ENCODE measurements around the gene CGGBP1.

CGGBP1 gene

DNA sequence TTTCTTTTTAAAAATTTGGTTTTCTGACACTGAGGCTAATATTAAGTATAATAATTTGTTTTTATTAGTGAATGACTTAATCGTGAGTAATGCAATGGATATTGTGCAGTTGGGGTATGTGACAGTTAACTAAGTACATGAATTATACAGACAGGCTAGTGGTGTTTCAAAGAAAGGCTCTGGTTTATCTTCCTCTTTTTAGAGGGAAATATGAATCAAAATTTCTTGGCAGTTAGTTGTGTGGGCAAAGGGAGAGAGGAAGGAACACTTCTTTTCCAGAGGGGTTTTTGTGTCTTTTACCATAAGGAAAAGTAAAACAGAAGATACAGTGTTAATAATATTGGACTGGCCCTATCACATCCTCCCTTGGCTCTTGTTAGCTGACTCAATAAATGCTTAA lies 2.9 kb upstream of the CGGBP1 start:
- Histone ChIP-seq H3K27me3 (ENCODE audit: insufficient read depth, low read length, poor library complexity) (no peaks in the 10 kb centered on the region), H3K79me2 (ENCODE audit: control insufficient read depth, insufficient read depth, low read length) (peaks cover 35% of the 10 kb centered on the region)
- 100% methylated on average over 1 of the region's 1 CpG for WGBS (ENCODE audit: extremely low coverage, insufficient coverage, low lambda C conversion rate)

DNA sequence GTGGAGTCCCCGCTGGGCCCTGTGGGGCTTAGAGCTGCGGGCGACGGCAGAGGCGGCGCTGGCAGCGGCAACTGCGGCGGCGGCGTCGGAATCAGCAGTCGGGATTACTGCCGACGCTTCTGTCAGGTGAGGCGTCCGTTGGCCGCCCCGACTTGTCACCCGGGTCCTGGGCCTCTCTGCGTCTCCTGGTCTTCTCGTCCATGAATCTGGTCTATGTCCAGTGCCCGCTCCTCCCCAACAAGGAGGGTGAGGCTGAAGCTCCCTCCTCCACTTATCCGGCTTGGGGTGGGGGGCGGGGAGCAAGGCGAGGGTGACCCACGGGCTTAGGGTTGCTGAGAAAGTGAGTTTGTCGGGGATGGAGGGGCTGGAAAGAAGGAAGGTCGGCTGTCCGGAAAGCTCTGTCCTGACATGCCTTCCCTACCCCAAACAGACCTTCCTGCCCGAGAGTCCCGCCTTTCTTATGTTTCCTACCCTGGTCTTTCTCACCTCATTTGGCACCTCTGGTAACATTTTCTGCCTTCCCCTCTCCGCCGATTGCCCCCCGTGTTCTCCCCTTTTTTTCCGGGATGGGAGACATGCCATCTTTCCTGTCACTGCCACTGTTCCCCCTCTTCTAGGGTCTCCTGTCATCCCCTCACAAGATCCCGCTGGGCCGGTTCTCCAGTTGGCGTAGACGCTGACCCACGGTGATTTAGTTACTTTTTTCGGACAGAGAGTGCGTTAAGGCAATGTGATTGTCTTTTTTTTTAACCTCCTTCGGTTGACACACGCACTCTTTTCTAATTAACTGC lies 770 bp upstream of the CGGBP1 start:
- H3K9ac ChIP-seq (ENCODE audit: low read length): peak overlapping the region; percentile 88
- peak overlapping the region; percentile 86 for H3K27ac ChIP-seq (ENCODE audit: low read depth, low read length)
- peak overlapping the region; percentile 8 for H3K23ac ChIP-seq (ENCODE audit: low read length)
- no CpG with 5 or more reads among the region's 45 CpGs for WGBS (ENCODE audit: extremely low coverage, insufficient coverage, low lambda C conversion rate)
- peaks cover 2% of the 10 kb centered on the region for H3K36me3 ChIP-seq (ENCODE audit: control insufficient read depth, insufficient read depth, low read length)
- H2BK15ac ChIP-seq (replicated peaks; ENCODE audit: low read depth): no peak overlapping the region
- H3K4ac ChIP-seq (ENCODE audit: low read depth, low read length): no peak overlapping the region
- H3K18ac ChIP-seq (ENCODE audit: low read length): peak overlapping the region; percentile 77
- no peaks in the 10 kb centered on the region for H3K27me3 ChIP-seq (ENCODE audit: insufficient read depth, low read length, poor library complexity)
- H2BK120ac ChIP-seq (ENCODE audit: low read depth, low read length): no peak overlapping the region
- DNase-seq: peak; percentile 54
- H4K8ac ChIP-seq (ENCODE audit: low read depth, low read length): no peak overlapping the region
- no peaks in the 10 kb centered on the region for H3K4me1 ChIP-seq (ENCODE audit: control insufficient read depth, low read depth, low read length)
- H3K4me2 ChIP-seq (ENCODE audit: low read length): peak overlapping the region; percentile 88
- no peak overlapping the region for H2AK5ac ChIP-seq (ENCODE audit: low read length)
- peak overlapping the region; percentile 46 for H2BK5ac ChIP-seq (ENCODE audit: low read length)
- H3K56ac ChIP-seq (ENCODE audit: low read length): peak overlapping the region; percentile 93
- H4K5ac ChIP-seq (ENCODE audit: low read length): no peak overlapping the region
- peak overlapping the region; percentile 94 for H3K4me3 ChIP-seq (ENCODE audit: low read length)
- H3K79me1 ChIP-seq (ENCODE audit: low read length): peaks cover 7% of the 10 kb centered on the region
- H3K79me2 ChIP-seq (ENCODE audit: control insufficient read depth, insufficient read depth, low read length): peaks cover 33% of the 10 kb centered on the region

More for the DNA sequence above, 2.9 kb upstream of the CGGBP1 start:
- H3K36me3 ChIP-seq (ENCODE audit: control insufficient read depth, insufficient read depth, low read length): no peaks in the 10 kb centered on the region
- H2AK5ac ChIP-seq (ENCODE audit: low read length): no peak overlapping the region
- H3K18ac ChIP-seq (ENCODE audit: low read length): no peak overlapping the region
- no peak overlapping the region for H4K8ac ChIP-seq (ENCODE audit: low read depth, low read length)
- no peak overlapping the region for H4K5ac ChIP-seq (ENCODE audit: low read length)
- no peak overlapping the region for H3K4me2 ChIP-seq (ENCODE audit: low read length)
- H3K4me1 ChIP-seq (ENCODE audit: control insufficient read depth, low read depth, low read length): no peaks in the 10 kb centered on the region
- no peak overlapping the region for H2BK5ac ChIP-seq (ENCODE audit: low read length)
- H2BK120ac ChIP-seq (ENCODE audit: low read depth, low read length): no peak overlapping the region
- peaks cover 6% of the 10 kb centered on the region for H3K79me1 ChIP-seq (ENCODE audit: low read length)
- no peak overlapping the region for H2BK15ac ChIP-seq (replicated peaks; ENCODE audit: low read depth)
- no peak overlapping the region for H3K56ac ChIP-seq (ENCODE audit: low read length)
- DNase-seq: no peak
- no peak overlapping the region for H3K27ac ChIP-seq (ENCODE audit: low read depth, low read length)
- H3K23ac ChIP-seq (ENCODE audit: low read length): no peak overlapping the region
- H3K4ac ChIP-seq (ENCODE audit: low read depth, low read length): no peak overlapping the region
- peak overlapping the region; percentile 23 for H3K9ac ChIP-seq (ENCODE audit: low read length)
- H3K4me3 ChIP-seq (ENCODE audit: low read length): no peak overlapping the region

DNA sequence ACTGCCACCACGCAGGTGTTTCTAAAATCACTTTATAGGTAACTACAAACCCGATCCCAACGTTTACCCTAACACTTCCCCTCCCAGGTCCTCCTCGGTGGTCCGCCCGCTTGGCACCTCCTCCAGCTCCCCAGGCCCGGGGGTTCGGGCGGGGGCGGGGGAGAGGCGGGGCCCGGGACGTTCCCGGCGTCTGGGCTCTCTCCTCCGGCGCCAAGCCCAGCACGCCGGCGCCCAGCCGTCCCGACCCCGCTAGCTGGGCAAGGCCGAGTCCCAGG lies 562 bp downstream of the CGGBP1 start:
- no peaks in the 10 kb centered on the region for H3K27me3 ChIP-seq (ENCODE audit: insufficient read depth, low read length, poor library complexity)
- H3K79me1 ChIP-seq (ENCODE audit: low read length): peaks cover 7% of the 10 kb centered on the region
- peak overlapping the region; percentile 70 for H3K4me3 ChIP-seq (ENCODE audit: low read length)
- H3K36me3 ChIP-seq (ENCODE audit: control insufficient read depth, insufficient read depth, low read length): peaks cover 2% of the 10 kb centered on the region
- H3K4me2 ChIP-seq (ENCODE audit: low read length): peak overlapping the region; percentile 51
- no peak overlapping the region for H4K5ac ChIP-seq (ENCODE audit: low read length)
- H3K4me1 ChIP-seq (ENCODE audit: control insufficient read depth, low read depth, low read length): no peaks in the 10 kb centered on the region
- H2BK5ac ChIP-seq (ENCODE audit: low read length): no peak overlapping the region
- peak overlapping the region; percentile 95 for H3K56ac ChIP-seq (ENCODE audit: low read length)
- H3K4ac ChIP-seq (ENCODE audit: low read depth, low read length): no peak overlapping the region
- H2AK5ac ChIP-seq (ENCODE audit: low read length): no peak overlapping the region
- no peak overlapping the region for H4K8ac ChIP-seq (ENCODE audit: low read depth, low read length)
- no CpG with 5 or more reads among the region's 24 CpGs for WGBS (ENCODE audit: extremely low coverage, insufficient coverage, low lambda C conversion rate)
- DNase-seq: no peak
- peak overlapping the region; percentile 89 for H3K27ac ChIP-seq (ENCODE audit: low read depth, low read length)
- H3K9ac ChIP-seq (ENCODE audit: low read length): peak overlapping the region; percentile 88
- peak overlapping the region; percentile 92 for H3K18ac ChIP-seq (ENCODE audit: low read length)
- no peak overlapping the region for H2BK120ac ChIP-seq (ENCODE audit: low read depth, low read length)
- H2BK15ac ChIP-seq (replicated peaks; ENCODE audit: low read depth): no peak overlapping the region
- no peak overlapping the region for H3K23ac ChIP-seq (ENCODE audit: low read length)
- H3K79me2 ChIP-seq (ENCODE audit: control insufficient read depth, insufficient read depth, low read length): peaks cover 27% of the 10 kb centered on the region

DNA sequence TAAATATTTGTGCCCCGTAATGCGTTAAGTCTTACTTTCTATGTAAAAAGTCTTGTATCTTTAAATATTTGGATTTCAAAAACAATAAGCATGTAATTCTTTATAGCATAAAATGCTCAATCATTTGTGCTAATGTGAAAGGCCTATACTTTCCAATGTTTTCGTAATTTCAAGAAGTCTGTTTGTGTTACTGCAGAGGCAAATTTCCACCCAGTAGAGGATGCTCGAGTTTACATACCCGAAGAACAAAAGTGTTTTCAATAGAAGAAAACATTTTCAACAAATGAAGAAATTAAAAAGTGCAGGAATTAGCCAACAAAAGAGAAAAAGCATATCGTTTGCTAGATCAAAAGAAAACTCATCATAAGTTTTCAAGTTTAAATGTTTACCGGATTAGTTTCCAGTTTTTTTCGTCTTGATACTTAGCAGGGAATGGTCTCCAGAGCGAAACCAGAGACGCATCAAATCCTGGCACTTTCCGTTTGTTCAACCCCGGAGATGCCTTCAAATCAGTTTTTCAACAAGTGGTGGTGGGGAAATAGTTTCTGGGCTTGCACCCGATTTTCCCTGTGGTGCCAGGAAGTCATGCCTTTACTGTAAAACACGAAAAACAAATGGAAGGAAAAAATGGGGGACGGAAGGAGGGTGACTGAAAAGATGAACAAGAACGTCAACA lies 1.0 kb downstream of the CGGBP1 start:
- H3K18ac ChIP-seq (ENCODE audit: low read length): peak overlapping the region; percentile 92
- no peak overlapping the region for H2AK5ac ChIP-seq (ENCODE audit: low read length)
- no peak overlapping the region for H4K5ac ChIP-seq (ENCODE audit: low read length)
- peak; percentile 36 for DNase-seq
- no peak overlapping the region for H2BK120ac ChIP-seq (ENCODE audit: low read depth, low read length)
- peak overlapping the region; percentile 51 for H3K4me2 ChIP-seq (ENCODE audit: low read length)
- peak overlapping the region; percentile 63 for H3K4me3 ChIP-seq (ENCODE audit: low read length)
- peaks cover 23% of the 10 kb centered on the region for H3K79me2 ChIP-seq (ENCODE audit: control insufficient read depth, insufficient read depth, low read length)
- H3K27ac ChIP-seq (ENCODE audit: low read depth, low read length): no peak overlapping the region
- H3K9ac ChIP-seq (ENCODE audit: low read length): peak overlapping the region; percentile 76
- H3K27me3 ChIP-seq (ENCODE audit: insufficient read depth, low read length, poor library complexity): no peaks in the 10 kb centered on the region
- no peaks in the 10 kb centered on the region for H3K4me1 ChIP-seq (ENCODE audit: control insufficient read depth, low read depth, low read length)
- no peak overlapping the region for H3K23ac ChIP-seq (ENCODE audit: low read length)
- WGBS (ENCODE audit: extremely low coverage, insufficient coverage, low lambda C conversion rate): no CpG with 5 or more reads among the region's 16 CpGs
- H3K36me3 ChIP-seq (ENCODE audit: control insufficient read depth, insufficient read depth, low read length): peaks cover 2% of the 10 kb centered on the region
- peaks cover 7% of the 10 kb centered on the region for H3K79me1 ChIP-seq (ENCODE audit: low read length)
- H3K4ac ChIP-seq (ENCODE audit: low read depth, low read length): peak overlapping the region; percentile 87
- H3K56ac ChIP-seq (ENCODE audit: low read length): peak overlapping the region; percentile 81
- no peak overlapping the region for H4K8ac ChIP-seq (ENCODE audit: low read depth, low read length)
- no peak overlapping the region for H2BK5ac ChIP-seq (ENCODE audit: low read length)
- H2BK15ac ChIP-seq (replicated peaks; ENCODE audit: low read depth): no peak overlapping the region

DNA sequence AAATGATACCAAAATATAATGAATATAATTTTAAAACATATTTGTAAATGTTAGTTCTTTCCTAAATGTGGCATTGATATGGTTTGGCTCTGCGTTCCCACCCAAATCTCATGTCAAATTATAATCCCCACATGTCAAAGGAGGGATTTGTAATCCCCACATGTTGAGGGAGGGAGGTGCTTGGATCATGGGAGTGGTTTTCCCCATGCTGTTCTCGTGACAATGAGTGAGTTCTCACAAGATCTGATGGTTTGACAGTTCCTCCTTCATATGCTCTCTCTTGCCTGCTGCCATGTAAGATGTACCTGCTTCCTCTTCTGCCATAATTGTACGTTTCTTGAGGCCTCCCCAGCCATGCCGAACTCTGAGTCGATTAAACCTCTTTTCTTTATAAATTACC lies 12.0 kb downstream of the CGGBP1 start:
- no peak overlapping the region for H3K4me3 ChIP-seq (ENCODE audit: low read length)
- no peak overlapping the region for H2AK5ac ChIP-seq (ENCODE audit: low read length)
- H2BK120ac ChIP-seq (ENCODE audit: low read depth, low read length): no peak overlapping the region
- no peak overlapping the region for H3K4me2 ChIP-seq (ENCODE audit: low read length)
- no peak overlapping the region for H3K9ac ChIP-seq (ENCODE audit: low read length)
- H3K27ac ChIP-seq (ENCODE audit: low read depth, low read length): no peak overlapping the region
- H3K23ac ChIP-seq (ENCODE audit: low read length): no peak overlapping the region
- H3K56ac ChIP-seq (ENCODE audit: low read length): no peak overlapping the region
- no peak overlapping the region for H4K5ac ChIP-seq (ENCODE audit: low read length)
- H3K79me1 ChIP-seq (ENCODE audit: low read length): no peaks in the 10 kb centered on the region
- H3K18ac ChIP-seq (ENCODE audit: low read length): no peak overlapping the region
- WGBS (ENCODE audit: extremely low coverage, insufficient coverage, low lambda C conversion rate): no CpG with 5 or more reads among the region's 5 CpGs
- DNase-seq: no peak
- H3K79me2 ChIP-seq (ENCODE audit: control insufficient read depth, insufficient read depth, low read length): no peaks in the 10 kb centered on the region
- H2BK15ac ChIP-seq (replicated peaks; ENCODE audit: low read depth): no peak overlapping the region
- H2BK5ac ChIP-seq (ENCODE audit: low read length): no peak overlapping the region
- H3K36me3 ChIP-seq (ENCODE audit: control insufficient read depth, insufficient read depth, low read length): no peaks in the 10 kb centered on the region
- H3K27me3 ChIP-seq (ENCODE audit: insufficient read depth, low read length, poor library complexity): no peaks in the 10 kb centered on the region
- H3K4ac ChIP-seq (ENCODE audit: low read depth, low read length): no peak overlapping the region
- H3K4me1 ChIP-seq (ENCODE audit: control insufficient read depth, low read depth, low read length): no peaks in the 10 kb centered on the region
- H4K8ac ChIP-seq (ENCODE audit: low read depth, low read length): no peak overlapping the region

All from mesendoderm (in vitro differentiated cells).